Vagina (tissue), 2 donors: ENCODE data around the gene DEUP1. TPM values are rescaled to one million over a fixed set of nuclear protein-coding genes. Genes with fewer than 3 reads are reported as not detected.

Experiments
- DNase-seq, 2 donors: peaks; one replicate each; pipeline ENCODE4 v3.0.0-alpha.2; 2017; ENCODE audit errors: extremely low spot score in 2 of 2
- H3K27ac ChIP-seq: fragments of 200-600 bp; sonication (generic); one replicate; pipeline ENCODE4 v1.5.1; 2019
- H3K27me3 ChIP-seq: fragments of 200-600 bp; sonication (generic); one replicate; pipeline ENCODE4 v1.5.1; 2019
- H3K36me3 ChIP-seq, 2 donors: fragments of 200-600 bp; sonication (generic); one replicate each; pipeline ENCODE4 v1.5.1; 2017 to 2019
- H3K4me1 ChIP-seq: fragments of 200-600 bp; sonication (generic); one replicate; pipeline ENCODE4 v1.5.1; 2019
- H3K4me3 ChIP-seq, 2 donors: fragments of 200-600 bp; sonication (generic); 1 replicate in 1 of 2; 2 replicates in 1 of 2; pipeline ENCODE4 v1.5.1; 2016 to 2019
- H3K9me3 ChIP-seq: fragments of 200-600 bp; sonication (generic); one replicate; pipeline ENCODE4 v1.5.1; 2019
- CTCF ChIP-seq, 3 experiments: fragments of 450-650 bp in 2 of 3; fragments of 200-600 bp in 1 of 3; sonication (generic) in 1 of 3; IDR thresholded peaks; one replicate each; pipeline ENCODE4 v1.5.1; 2017 to 2019; ENCODE audit warnings: antibody characterized with exemption in 3 of 3, mild to moderate bottlenecking in 2 of 3, moderate library complexity in 2 of 3
- POLR2A ChIP-seq, 2 donors: fragments of 450-650 bp; IDR thresholded peaks; one replicate each; pipeline ENCODE4 v1.6.1; 2017; ENCODE audit warnings: antibody characterized with exemption in 2 of 2, mild to moderate bottlenecking in 2 of 2, moderate library complexity in 2 of 2
- POLR2AphosphoS5 ChIP-seq, 2 donors: sonication (generic); formaldehyde crosslinking; IDR thresholded peaks; one replicate each; pipeline ENCODE4 v1.9.0; 2017; ENCODE audit warnings: antibody characterized with exemption in 2 of 2, mild to moderate bottlenecking in 2 of 2, low read depth in 1 of 2; ENCODE audit not compliant: insufficient read depth in 1 of 2
- intact Hi-C: fragments of 100-400 bp; cut with DNase I; formaldehyde crosslinking; loops from one replicate; pipeline ENCODE4 v1.15.1; 2023
- total RNA-seq: library from RNA; depleted of rRNA; stranded (reverse); fragments of >200 nt; gene quantifications from one replicate; pipeline ENCODE4 v1.2.3, GENCODE V29; 2016

DEUP1 gene
- total RNA-seq, 1 donor from 2014 or later, result not detected

GRCh38 chr11:93484716-93485115 is 154.2 kb downstream of the DEUP1 start:
- H3K9me3 ChIP-seq, result no peaks in the 10 kb centered on the region
- no peaks in the 10 kb centered on the region for H3K36me3 ChIP-seq
- H3K4me3 ChIP-seq, result no peak overlapping the region
- no peak for DNase-seq
- intact Hi-C loops, result no loop called here
- no peaks in the 10 kb centered on the region for H3K27me3 ChIP-seq
- H3K4me1 ChIP-seq, result peaks cover 8% of the 10 kb centered on the region
- no peak overlapping the region for H3K27ac ChIP-seq
- no peak for TF ChIP-seq POLR2AphosphoS5 (IDR thresholded peaks at IDR 0.05; ENCODE audit: insufficient read depth in 1 of 2, low read depth in 1 of 2)
- no peak for TF ChIP-seq CTCF (IDR thresholded peaks at IDR 0.05)
- TF ChIP-seq POLR2A (IDR thresholded peaks at IDR 0.05), result no peak

- no peak overlapping the region for H3K4me3 ChIP-seq
- intact Hi-C loops, result no loop called here
- DNase-seq, result no peak
- H3K36me3 ChIP-seq, result no peaks in the 10 kb centered on the region
- no peak overlapping the region for H3K27ac ChIP-seq
- peaks cover 8% of the 10 kb centered on the region for H3K4me1 ChIP-seq
- no peaks in the 10 kb centered on the region for H3K27me3 ChIP-seq
- TF ChIP-seq CTCF (IDR thresholded peaks at IDR 0.05), result no peak
- no peak for TF ChIP-seq POLR2AphosphoS5 (IDR thresholded peaks at IDR 0.05; ENCODE audit: insufficient read depth in 1 of 2, low read depth in 1 of 2)
- TF ChIP-seq POLR2A (IDR thresholded peaks at IDR 0.05), result no peak
- H3K9me3 ChIP-seq, result no peaks in the 10 kb centered on the region
Measured at GRCh38 chr11:93485983-93486382, 155.4 kb downstream of the DEUP1 start.

- TF ChIP-seq POLR2A (IDR thresholded peaks at IDR 0.05), result no peak
- TF ChIP-seq CTCF (IDR thresholded peaks at IDR 0.05), result no peak
- TF ChIP-seq POLR2AphosphoS5 (IDR thresholded peaks at IDR 0.05; ENCODE audit: insufficient read depth in 1 of 2, low read depth in 1 of 2), result no peak
- no peak for DNase-seq
- peaks cover 8% of the 10 kb centered on the region for H3K4me1 ChIP-seq
- H3K4me3 ChIP-seq, result no peak overlapping the region
- intact Hi-C loops, result no loop called here
- H3K27ac ChIP-seq, result no peak overlapping the region
- H3K27me3 ChIP-seq, result no peaks in the 10 kb centered on the region
- H3K36me3 ChIP-seq, result no peaks in the 10 kb centered on the region
- no peaks in the 10 kb centered on the region for H3K9me3 ChIP-seq
Measured at GRCh38 chr11:93487032-93487483, 156.5 kb downstream of the DEUP1 start.

Other genes starting within 250 kb of the DEUP1 start
- gene SLC36A4, start 132.8 kb upstream of the DEUP1 start, total RNA-seq, result 16.7 TPM
- 9.6 TPM for gene SMCO4, start 212.6 kb downstream of the DEUP1 start, total RNA-seq